Brain microvascular endothelial cell (primary cell): Measurements from ENCODE around the gene RIN3.

Source experiments
- DNase-seq: peaks from one replicate; pipeline ENCODE4 v3.0.0-alpha.2; 2020
- H3K27ac ChIP-seq: fragments of 250-450 bp; sonication (Bioruptor Pico); 2 replicates; pipeline ENCODE4 v1.5.1; 2020; ENCODE audit warnings: mild to moderate bottlenecking, moderate library complexity
- H3K27me3 ChIP-seq: fragments of 250-450 bp; sonication (Bioruptor Pico); replicated peaks from 2 replicates; pipeline ENCODE4 v1.5.1; 2020; ENCODE audit warnings: mild to moderate bottlenecking
- H3K36me3 ChIP-seq: fragments of 250-450 bp; sonication (Bioruptor Pico); replicated peaks from 2 replicates; pipeline ENCODE4 v1.5.1; 2020; ENCODE audit warnings: mild to moderate bottlenecking
- H3K4me3 ChIP-seq: 2 replicates; pipeline ENCODE4 v1.5.1; 2011; ENCODE audit warnings: low read depth, mild to moderate bottlenecking, control low read depth, low read length, moderate library complexity
- in situ Hi-C: cut with HindIII; loops from 2 replicates; pipeline ENCODE4 v1.10.0; 2017; ENCODE audit warnings: low sequenced_read_pairs, low pct_ligation_motif_present
- TF ChIP-seq, protein P1 (sequence below): IDR thresholded peaks from 2 replicates; pipeline ENCODE4 v1.5.1; 2011; ENCODE audit warnings: low read depth, mild to moderate bottlenecking, moderate library complexity, low read length, control low read depth, inconsistent platforms; ENCODE audit errors: missing control alignments

The RIN3 gene

DNA sequence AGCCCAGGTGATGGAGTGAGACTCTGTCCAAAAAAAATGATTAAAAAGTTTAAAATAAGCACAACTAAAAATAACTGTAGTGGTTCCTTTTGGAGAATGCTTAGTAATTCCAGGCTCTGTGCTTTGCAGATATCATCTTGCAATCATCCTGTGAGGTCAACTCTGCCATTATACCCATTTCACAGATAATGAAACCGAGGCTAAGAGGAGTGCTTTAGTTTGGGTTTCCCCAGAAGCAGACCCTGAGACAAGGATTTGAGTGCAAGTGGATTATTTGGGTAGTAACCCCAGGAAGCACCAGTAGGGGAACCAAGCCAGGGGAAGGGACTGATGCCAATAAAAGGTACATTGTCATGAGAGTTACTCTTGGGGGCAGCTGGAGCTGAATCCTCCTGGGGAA is 44.7 kb downstream of the RIN3 start:
- TF ChIP-seq, protein P1, sequence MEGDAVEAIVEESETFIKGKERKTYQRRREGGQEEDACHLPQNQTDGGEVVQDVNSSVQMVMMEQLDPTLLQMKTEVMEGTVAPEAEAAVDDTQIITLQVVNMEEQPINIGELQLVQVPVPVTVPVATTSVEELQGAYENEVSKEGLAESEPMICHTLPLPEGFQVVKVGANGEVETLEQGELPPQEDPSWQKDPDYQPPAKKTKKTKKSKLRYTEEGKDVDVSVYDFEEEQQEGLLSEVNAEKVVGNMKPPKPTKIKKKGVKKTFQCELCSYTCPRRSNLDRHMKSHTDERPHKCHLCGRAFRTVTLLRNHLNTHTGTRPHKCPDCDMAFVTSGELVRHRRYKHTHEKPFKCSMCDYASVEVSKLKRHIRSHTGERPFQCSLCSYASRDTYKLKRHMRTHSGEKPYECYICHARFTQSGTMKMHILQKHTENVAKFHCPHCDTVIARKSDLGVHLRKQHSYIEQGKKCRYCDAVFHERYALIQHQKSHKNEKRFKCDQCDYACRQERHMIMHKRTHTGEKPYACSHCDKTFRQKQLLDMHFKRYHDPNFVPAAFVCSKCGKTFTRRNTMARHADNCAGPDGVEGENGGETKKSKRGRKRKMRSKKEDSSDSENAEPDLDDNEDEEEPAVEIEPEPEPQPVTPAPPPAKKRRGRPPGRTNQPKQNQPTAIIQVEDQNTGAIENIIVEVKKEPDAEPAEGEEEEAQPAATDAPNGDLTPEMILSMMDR, result no peak
- no peak overlapping the region for H3K27ac ChIP-seq
- no peak for DNase-seq
- no peaks in the 10 kb centered on the region for H3K27me3 ChIP-seq
- in situ Hi-C loops, result no loop called here
- H3K4me3 ChIP-seq, result no peak overlapping the region
- no peaks in the 10 kb centered on the region for H3K36me3 ChIP-seq

DNA sequence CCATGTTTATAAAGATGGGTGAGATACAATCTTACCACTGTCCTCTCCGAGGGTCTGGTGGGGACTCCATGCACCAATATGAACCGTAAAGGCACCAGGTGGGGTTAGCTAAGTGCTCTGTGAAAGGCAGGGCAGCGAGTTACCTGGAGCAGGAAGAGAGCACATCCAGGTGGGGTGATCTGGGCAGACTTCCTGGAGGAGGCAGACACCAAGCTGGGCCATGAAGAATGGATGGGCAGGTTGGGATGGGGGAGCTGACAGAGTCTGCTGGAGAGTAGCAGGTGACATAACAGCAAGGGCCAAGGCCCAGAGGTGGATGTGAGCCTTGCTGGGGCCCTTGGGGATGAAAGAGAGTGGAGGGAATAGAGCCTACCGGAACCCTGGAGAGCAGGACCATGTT is 45.9 kb downstream of the RIN3 start:
- H3K27me3 ChIP-seq, result no peaks in the 10 kb centered on the region
- H3K27ac ChIP-seq, result no peak overlapping the region
- no peak for DNase-seq
- TF ChIP-seq, protein P1, result no peak
- in situ Hi-C loops, result no loop called here
- H3K36me3 ChIP-seq, result no peaks in the 10 kb centered on the region
- H3K4me3 ChIP-seq, result no peak overlapping the region

DNA sequence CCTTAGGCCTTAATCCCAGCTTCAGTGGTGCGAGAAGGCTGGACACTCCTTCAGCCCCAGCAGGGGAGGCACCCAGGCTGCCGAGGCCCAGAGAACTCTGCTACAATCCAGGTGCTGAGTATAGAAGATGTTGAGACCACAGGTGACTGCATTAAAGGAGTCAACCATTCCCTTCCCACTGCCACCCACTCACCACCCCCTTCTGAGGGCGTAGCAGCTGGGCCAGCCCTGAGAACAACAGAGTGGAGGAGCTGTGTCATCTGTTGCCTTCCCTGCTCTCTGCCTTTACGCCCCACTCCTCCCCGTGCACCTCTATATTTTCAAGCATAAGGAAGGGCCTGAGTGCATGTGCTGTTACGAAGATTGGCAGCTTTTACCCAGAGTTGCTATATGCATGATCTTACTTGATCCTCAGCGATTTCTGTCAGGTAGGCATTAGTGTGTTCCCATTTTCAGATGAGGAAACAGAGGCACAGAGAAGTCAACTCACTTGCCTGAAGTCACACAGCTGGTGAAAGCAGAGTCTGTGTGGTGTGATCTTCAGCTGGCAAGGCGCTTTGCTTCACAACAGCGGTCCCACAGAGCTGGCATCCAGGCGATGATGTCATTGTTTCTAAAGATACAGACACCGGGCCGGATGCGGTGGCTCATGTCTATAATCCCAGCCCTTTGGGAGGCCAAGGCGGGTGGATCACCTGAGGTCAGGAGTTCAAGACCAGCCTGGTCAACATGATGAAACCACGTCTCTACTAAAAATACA is 46.7 kb downstream of the RIN3 start:
- TF ChIP-seq, protein P1, result no peak
- Histone ChIP-seq H3K27ac (no peak overlapping the region), H3K36me3 (no peaks in the 10 kb centered on the region), H3K27me3 (no peaks in the 10 kb centered on the region), H3K4me3 (no peak overlapping the region)
- in situ Hi-C loops, result no loop called here
- DNase-seq, result no peak

DNA sequence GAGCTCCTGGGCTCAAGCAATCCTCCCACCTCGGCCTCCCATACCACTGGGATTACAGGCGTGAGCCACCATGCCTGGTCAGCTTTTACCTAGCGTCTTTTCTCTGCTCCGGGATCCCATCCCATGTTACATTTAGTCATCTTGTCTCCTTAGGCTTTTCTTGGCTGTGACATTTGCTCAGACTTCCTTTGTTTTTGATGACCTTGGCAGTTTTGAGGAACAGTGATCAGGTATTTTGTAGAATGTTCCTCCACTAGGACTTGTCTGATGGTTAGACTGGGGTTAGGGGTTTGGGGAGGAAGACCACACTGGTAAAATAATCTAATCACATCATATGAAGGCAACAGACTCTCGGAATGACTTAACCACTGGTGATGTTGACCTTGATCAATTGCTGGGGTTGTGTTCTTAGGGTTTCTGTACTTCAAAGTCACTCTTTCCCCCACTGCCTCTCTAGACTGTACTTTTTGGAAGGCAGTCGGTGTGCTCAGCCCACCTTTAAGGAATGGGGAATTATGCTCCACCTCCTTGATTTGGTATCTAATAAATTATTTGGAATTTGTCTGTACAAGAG is 48.4 kb downstream of the RIN3 start:
- TF ChIP-seq, protein P1, result no peak
- H3K27me3 ChIP-seq, result no peaks in the 10 kb centered on the region
- no peak overlapping the region for H3K27ac ChIP-seq
- no peak overlapping the region for H3K4me3 ChIP-seq
- DNase-seq, result no peak
- in situ Hi-C loops, result no loop called here
- peaks cover under 1% of the 10 kb centered on the region for H3K36me3 ChIP-seq

DNA sequence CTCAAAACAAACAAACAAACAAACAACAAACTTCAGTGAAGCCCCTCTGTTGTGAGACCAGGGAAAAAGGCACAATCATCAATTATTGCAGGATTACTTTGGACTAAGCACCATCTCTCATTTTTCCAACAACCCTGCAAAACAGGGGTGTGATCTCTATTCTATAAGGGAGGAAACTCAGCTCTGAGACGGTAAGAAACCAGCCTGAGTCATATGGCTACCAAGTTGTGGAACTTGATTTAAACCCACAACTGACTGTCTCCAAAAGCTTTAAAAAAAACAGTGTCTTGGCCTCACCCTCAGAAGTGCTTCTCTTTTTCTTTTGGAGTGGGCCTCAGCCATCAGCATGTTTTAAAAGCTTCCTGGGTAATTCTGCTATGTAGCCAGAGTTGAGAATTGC is 49.8 kb downstream of the RIN3 start:
- in situ Hi-C loops, result no loop called here
- TF ChIP-seq, protein P1, result no peak
- Histone ChIP-seq H3K27ac (no peak overlapping the region), H3K4me3 (no peak overlapping the region), H3K27me3 (no peaks in the 10 kb centered on the region), H3K36me3 (peaks cover 4% of the 10 kb centered on the region)
- DNase-seq, result peak; percentile 39
